Transverse colon (tissue), 4 donors: ENCODE measurements around the gene FAM120B. TPM values are rescaled to one million over a fixed set of nuclear protein-coding genes. Genes with fewer than 3 reads are reported as not detected.
A peak's percentile ranks its signal among the peaks of the same experiment; 100 is the strongest.

Source experiments
- DNase-seq: peaks from one replicate; pipeline ENCODE4 v3.0.0-alpha.2; 2019
- H3K27ac ChIP-seq, 4 donors: fragments of 200-600 bp; sonication (generic); 2 replicates each; pipeline ENCODE4 v1.5.1; 2016 to 2018; ENCODE audit warnings: inconsistent platforms in 4 of 4
- H3K27me3 ChIP-seq: fragments of 200-600 bp; sonication (generic); 2 replicates; pipeline ENCODE4 v1.5.1; 2017; ENCODE audit warnings: inconsistent platforms
- H3K36me3 ChIP-seq, 4 donors: fragments of 200-600 bp; sonication (generic); 2 replicates each; pipeline ENCODE4 v1.5.1; 2017 to 2019; ENCODE audit warnings: inconsistent platforms in 4 of 4
- H3K4me1 ChIP-seq, 4 donors: fragments of 200-600 bp; sonication (generic); 2 replicates each; pipeline ENCODE4 v1.5.1; 2017 to 2020; ENCODE audit warnings: inconsistent platforms in 4 of 4
- H3K4me3 ChIP-seq, 4 donors: fragments of 200-600 bp; sonication (generic); 1 replicate in 1 of 4; 2 replicates in 3 of 4; pipeline versions ENCODE4 v1.5.1 to v1.6.1; 2017 to 2019; ENCODE audit warnings: inconsistent platforms in 4 of 4
- H3K9me3 ChIP-seq, 2 donors: fragments of 200-600 bp; sonication (generic); 2 replicates each; pipeline ENCODE4 v1.5.1; 2017 to 2019; ENCODE audit warnings: inconsistent platforms in 2 of 2
- EP300 ChIP-seq: sonication (generic); formaldehyde crosslinking; IDR thresholded peaks from one replicate; pipeline ENCODE4 v1.6.1; 2017; ENCODE audit warnings: antibody characterized with exemption, low read depth
- POLR2A ChIP-seq: fragments of 450-650 bp; IDR thresholded peaks from one replicate; pipeline ENCODE4 v1.6.1; 2016; ENCODE audit warnings: antibody characterized with exemption, mild to moderate bottlenecking, moderate library complexity
- POLR2AphosphoS5 ChIP-seq, 3 donors: sonication (generic); formaldehyde crosslinking; IDR thresholded peaks; one replicate each; pipeline ENCODE4 v1.6.1; 2016; ENCODE audit warnings: antibody characterized with exemption in 3 of 3
- WGBS, 2 donors: methylation state at CpG; one replicate each; pipeline ENCODE4 v1.1.5; 2018; ENCODE audit warnings: low coverage in 1 of 2; 5-methylcytosine and 5-hydroxymethylcytosine counted together
- in situ Hi-C, 4 donors: fragments of 200-750 bp; cut with MboI; loops; one replicate each; pipeline versions ENCODE4 v1.15.0 to v1.15.1; 2017; ENCODE audit warnings: low sequenced_read_pairs in 3 of 4, low pct_ligation_motif_present in 1 of 4, low pct_unique_long_range_greater_than_20kb in 1 of 4
- intact Hi-C: fragments of 100-400 bp; cut with DNase I; formaldehyde crosslinking; loops from one replicate; pipeline ENCODE4 v1.15.1; 2023; ENCODE audit warnings: low total_unique reads
- total RNA-seq, 4 donors: library from RNA; depleted of rRNA; stranded (reverse); fragments of >200 nt; gene quantifications; one replicate each; pipeline ENCODE4 v1.1.0, GENCODE V29; 2016
- TF ChIP-seq, protein P1 (sequence below), 5 experiments: fragments of 200-600 bp in 3 of 5; fragments of 450-650 bp in 2 of 5; sonication (generic) in 3 of 5; IDR thresholded peaks; 1 replicate in 2 of 5; 2 replicates in 3 of 5; pipeline ENCODE4 v1.5.1; 2016 to 2017; ENCODE audit warnings: antibody characterized with exemption in 5 of 5, inconsistent platforms in 3 of 5, mild to moderate bottlenecking in 2 of 5, moderate library complexity in 1 of 5

The FAM120B gene
- total RNA-seq, 4 donors from 2014 or later, result 24.7 to 35.9 (median 26.7) TPM

DNA sequence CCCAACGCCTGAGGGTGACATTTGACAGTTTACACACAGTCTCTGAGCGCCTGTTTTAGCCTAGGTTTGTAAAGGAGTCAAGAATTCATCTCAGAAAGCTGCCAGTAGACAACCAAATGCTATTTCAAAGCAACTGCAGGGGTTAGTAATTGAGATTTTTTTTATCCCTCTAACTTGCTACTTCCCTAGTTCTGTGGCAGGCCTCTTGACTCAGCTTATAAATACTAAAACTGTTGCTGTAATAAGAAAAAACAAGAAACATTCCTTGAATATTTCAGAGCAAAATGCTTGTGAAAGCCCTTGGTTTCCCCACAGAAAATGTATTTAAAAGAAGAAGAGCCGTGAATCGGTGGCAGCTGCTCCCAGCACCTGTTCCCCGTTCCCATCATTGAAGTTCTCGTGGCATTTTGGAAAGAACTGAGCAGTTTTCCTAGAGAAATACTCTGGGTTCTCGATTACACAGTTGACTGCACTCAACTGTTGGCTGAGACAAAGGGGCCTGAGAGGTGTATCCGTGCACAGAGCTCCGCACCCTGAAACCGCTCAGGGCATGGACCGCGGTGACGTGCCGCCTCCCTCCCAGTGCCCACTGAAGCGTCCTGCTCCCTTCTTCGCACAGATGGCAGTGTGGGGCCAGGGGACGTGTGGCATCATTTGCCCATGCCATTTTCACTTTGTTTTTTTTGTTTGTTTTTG lies 36.6 kb upstream of the FAM120B start:
- intact Hi-C loops, result no loop called here
- Histone ChIP-seq H3K4me1 (peaks cover 4 to 32% (median 8%) of the 10 kb centered on the region in 4 donors), H3K36me3 (no peaks in the 10 kb centered on the region), H3K4me3 (no peak overlapping the region), H3K9me3 (no peaks in the 10 kb centered on the region), H3K27me3 (no peaks in the 10 kb centered on the region), H3K27ac (peak overlapping the region; percentile 17 to 65 (median 54))
- TF ChIP-seq, protein P1, sequence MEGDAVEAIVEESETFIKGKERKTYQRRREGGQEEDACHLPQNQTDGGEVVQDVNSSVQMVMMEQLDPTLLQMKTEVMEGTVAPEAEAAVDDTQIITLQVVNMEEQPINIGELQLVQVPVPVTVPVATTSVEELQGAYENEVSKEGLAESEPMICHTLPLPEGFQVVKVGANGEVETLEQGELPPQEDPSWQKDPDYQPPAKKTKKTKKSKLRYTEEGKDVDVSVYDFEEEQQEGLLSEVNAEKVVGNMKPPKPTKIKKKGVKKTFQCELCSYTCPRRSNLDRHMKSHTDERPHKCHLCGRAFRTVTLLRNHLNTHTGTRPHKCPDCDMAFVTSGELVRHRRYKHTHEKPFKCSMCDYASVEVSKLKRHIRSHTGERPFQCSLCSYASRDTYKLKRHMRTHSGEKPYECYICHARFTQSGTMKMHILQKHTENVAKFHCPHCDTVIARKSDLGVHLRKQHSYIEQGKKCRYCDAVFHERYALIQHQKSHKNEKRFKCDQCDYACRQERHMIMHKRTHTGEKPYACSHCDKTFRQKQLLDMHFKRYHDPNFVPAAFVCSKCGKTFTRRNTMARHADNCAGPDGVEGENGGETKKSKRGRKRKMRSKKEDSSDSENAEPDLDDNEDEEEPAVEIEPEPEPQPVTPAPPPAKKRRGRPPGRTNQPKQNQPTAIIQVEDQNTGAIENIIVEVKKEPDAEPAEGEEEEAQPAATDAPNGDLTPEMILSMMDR (IDR thresholded peaks at IDR 0.05), result no peak
- no peak for TF ChIP-seq POLR2AphosphoS5 (IDR thresholded peaks at IDR 0.05)
- TF ChIP-seq EP300, result no peak
- TF ChIP-seq POLR2A, result no peak
- DNase-seq, result no peak
- in situ Hi-C loops, result no loop called here
- WGBS, 2 donors, result 73 to 75% methylated on average over 13 to 17 of the region's 17 CpGs

DNA sequence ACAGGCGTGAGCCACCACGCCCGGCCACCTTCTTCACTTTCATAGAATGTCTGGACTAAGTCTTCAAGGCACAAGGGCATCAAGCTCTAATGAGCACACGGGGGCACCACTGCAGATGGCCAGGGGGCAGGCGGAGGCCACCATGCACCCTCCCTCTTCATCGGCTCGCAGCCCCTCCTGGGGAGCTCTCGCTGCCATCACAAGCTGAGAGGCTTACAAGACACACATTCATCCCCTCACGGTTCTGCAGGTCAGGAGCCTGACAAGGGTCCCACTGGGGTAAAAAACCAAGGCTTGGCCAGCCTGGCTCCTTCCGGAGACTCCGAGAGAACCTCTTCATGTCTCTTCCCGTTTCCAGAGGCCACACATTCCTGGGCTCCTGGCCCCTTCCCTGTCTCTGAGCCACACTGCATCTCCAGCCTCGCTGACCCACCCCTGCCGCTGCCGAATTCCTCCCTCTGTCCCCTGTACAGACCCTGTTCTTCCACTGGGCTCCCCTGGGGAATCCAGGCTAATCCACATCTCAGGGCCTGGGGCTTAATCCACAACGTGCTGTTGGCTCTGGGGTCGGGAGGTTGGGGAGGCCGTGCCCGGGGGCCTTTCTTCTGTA lies 35.5 kb upstream of the FAM120B start:
- H3K4me1 ChIP-seq, result peaks cover under 1 to 25% (median 6%) of the 10 kb centered on the region in 4 donors
- in situ Hi-C loops, result no loop called here
- H3K9me3 ChIP-seq, result no peaks in the 10 kb centered on the region
- intact Hi-C loops, result no loop called here
- H3K27me3 ChIP-seq, result no peaks in the 10 kb centered on the region
- H3K27ac ChIP-seq, result no peak overlapping the region
- H3K4me3 ChIP-seq, result no peak overlapping the region
- H3K36me3 ChIP-seq, result no peaks in the 10 kb centered on the region
- no peak for DNase-seq
- TF ChIP-seq POLR2A, result no peak
- no peak for TF ChIP-seq POLR2AphosphoS5 (IDR thresholded peaks at IDR 0.05)
- WGBS, 2 donors, result 94 to 98% methylated on average over 6 to 19 of the region's 19 CpGs

DNA sequence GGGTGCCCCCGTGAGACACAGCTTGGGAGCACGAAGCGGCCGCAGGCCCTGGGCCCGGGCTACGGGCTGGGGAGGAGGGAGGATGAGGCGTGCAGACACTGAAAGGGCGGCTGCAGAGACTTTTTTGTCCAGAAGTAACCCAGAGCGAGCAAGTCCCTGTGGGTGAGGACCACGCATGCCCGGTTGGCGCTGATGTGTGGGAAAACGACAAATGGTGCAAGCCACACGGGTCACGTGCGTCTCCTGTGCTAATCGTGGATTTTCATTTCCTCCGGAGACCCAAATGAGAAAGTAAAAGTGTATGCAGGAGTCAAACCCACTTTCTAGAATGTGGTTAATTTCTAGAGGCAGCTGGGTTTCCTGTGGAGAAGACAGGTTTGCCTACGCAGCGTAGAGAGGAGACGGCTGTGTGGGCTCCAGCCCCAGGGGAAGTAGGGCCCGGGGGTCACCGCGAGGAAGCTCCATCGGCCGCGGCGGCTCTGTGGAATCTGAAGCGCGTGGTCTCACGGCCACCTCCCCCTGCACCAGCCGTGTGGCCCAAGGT lies 34.7 kb upstream of the FAM120B start:
- Histone ChIP-seq H3K36me3 (no peaks in the 10 kb centered on the region), H3K27ac (no peak overlapping the region), H3K4me1 (peaks cover 0 to 24% (median 5%) of the 10 kb centered on the region in 4 donors), H3K4me3 (no peak overlapping the region), H3K27me3 (no peaks in the 10 kb centered on the region), H3K9me3 (no peaks in the 10 kb centered on the region)
- intact Hi-C loops, result no loop called here
- peak; percentile 59 for DNase-seq
- WGBS, 2 donors, result 68 to 69% methylated on average over 8 to 31 of the region's 32 CpGs
- TF ChIP-seq POLR2AphosphoS5 (IDR thresholded peaks at IDR 0.05) (no peak), POLR2A (no peak), EP300 (no peak)
- TF ChIP-seq, protein P1 (IDR thresholded peaks at IDR 0.05), result no peak
- in situ Hi-C loops, result no loop called here

DNA sequence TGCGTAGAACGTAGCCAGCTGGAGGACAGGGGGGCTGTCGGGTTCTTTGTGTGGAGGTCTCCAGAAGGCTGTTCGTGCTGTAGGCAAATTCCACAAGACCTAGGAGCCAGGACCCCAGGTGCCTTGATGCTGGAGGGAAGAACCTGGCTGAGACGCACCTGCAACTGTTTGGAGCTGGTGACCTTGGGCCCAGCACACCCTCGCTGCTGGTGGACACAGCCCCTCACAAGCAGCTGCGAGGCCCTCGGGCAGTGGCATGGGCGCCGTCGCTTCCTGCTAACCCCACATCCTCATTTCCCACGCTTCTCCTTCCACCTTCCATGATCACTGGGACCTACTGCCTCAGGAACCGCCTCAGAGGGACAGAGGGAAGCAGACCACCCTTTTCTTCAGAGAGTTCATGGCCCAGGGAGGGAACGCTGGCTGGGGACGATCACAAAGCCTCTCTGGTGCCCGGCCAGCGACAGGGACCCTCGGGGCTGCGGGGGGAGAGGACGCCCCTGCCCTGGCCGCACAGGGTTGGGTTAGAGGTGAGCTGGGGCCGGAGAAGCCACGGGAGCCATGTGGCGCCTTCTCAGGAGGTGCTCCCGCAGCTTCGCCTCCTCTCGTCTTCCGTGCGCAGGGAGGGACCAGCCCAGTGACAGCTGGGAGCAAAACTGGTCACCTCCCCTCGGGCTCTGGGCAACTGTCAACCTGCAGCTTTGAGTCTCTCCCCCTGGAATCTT lies 34.1 kb upstream of the FAM120B start:
- intact Hi-C loops (no loop called here), in situ Hi-C loops (no loop called here)
- Histone ChIP-seq H3K27ac (no peak overlapping the region), H3K27me3 (no peaks in the 10 kb centered on the region), H3K4me1 (peaks cover 0 to 27% (median 5%) of the 10 kb centered on the region in 4 donors), H3K9me3 (no peaks in the 10 kb centered on the region), H3K4me3 (no peak overlapping the region), H3K36me3 (no peaks in the 10 kb centered on the region)
- 78% methylated on average over 28 of the region's 30 CpGs; no CpG with 5 or more reads in 1 of the 2 donors for WGBS, 2 donors
- TF ChIP-seq, protein P1 (IDR thresholded peaks at IDR 0.05), result no peak
- TF ChIP-seq POLR2A, result no peak
- TF ChIP-seq POLR2AphosphoS5 (IDR thresholded peaks at IDR 0.05), result no peak
- no peak for TF ChIP-seq EP300
- DNase-seq, result no peak
